DMS53 (cell line): ENCODE measurements around the gene GRM8.
"Not testable (repeated sequence)": the region's sequence is repeated elsewhere in the genome, so short reads cannot be mapped to it uniquely, and the experiment has no call there.

Experiments used
- DNase-seq: peaks from one replicate; lab custom pipeline; 2025; lab: John Stamatoyannopoulos, UW

Gene GRM8

DNA sequence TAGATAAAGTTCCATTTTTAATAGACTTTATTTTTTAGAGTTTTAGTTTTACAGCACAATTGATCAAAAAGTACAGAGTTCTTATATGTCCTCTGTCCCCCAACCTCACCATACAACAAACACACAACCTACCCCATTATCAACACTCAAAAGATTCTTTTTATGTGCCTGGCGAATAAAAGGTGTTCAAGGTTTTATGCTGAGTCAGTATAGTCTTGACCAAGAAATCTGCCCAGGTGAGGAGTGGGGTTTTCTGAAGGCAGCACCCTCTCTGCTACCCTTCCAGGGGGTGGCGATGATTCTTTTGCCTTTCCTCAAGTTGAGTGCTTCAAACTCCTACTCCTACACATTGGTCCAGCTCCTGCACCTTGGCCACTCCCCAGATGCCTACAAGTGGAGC, 222.9 kb downstream of the GRM8 start:
- DNase-seq, result no peak

GRCh38 chr7:127021857-127022256, 230.9 kb downstream of the GRM8 start:
- DNase-seq, result no peak

DNA sequence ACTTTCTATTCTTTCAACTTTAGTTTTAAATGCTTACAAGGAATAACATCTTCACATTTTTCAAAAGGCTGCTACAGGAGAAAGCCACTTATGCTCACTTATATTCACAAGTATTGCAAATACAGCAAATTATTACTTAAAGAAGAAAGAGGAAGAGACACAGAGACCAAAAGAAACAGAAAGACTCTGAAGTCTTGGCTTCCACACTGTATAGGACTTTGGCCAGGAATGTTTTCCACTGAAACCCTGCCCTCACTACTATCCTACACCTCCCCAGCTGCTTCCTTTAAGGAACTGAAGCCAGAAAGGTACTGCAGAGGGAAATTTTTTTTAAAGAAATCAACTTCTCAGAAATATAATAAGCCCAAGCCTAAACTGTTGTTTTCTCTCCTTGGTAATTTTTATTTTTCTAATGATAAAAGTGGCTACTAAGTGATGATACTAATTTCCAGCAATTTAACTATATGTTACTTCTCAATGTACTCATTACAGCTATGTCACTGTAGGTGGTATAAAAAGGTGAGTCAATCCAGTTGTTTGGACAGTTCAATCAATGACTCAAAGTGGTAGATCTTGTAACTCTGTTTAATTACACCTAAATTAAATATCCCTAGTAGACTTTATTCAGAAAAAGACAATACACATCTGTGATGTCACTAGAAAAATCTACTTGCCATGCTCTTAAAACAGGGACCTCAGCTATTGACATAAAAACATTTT, 231.6 kb downstream of the GRM8 start:
- DNase-seq, result peak; percentile 15

- DNase-seq, result no peak
Observed at GRCh38 chr7:127018889-127019288, 233.9 kb downstream of the GRM8 start.

GRCh38 chr7:127017196-127017595, 235.5 kb downstream of the GRM8 start:
- DNase-seq, result no peak

DNA sequence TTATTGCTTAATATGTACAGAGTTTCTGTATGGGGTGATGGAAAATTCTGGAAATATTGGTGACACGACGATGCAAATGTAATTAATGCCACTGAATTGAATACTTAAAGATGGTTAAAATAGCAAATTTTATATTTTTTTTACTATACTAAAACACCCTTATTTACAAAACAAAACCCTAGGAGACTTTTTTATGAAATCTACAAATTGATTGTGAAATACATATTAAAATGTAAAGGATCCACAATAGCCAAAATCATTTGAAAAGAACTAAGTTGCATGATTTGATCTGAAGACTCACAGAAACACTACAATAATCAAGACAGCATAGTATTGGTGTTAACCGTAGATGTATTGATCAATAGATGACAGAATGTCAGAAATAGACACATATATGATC, 252.0 kb downstream of the GRM8 start:
- no peak for DNase-seq

DNA sequence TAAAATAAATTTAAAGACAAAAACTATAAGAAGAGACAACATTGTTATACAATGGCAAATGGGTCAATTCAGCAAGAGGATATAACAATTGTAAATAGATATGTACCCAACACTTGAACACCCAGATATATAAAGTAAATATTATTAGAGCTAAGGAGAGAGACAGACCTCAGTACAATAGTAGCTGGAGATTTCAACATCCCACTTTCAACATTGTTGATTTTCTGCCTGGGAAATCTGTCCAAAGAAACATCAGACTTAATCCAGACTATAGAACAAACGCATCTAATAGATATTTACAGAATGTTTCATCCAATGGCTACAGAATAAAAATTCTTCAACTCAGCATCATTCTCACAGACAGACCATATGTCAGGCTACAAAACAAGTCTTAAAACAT, 256.1 kb downstream of the GRM8 start:
- DNase-seq, result peak; percentile 16

DNA sequence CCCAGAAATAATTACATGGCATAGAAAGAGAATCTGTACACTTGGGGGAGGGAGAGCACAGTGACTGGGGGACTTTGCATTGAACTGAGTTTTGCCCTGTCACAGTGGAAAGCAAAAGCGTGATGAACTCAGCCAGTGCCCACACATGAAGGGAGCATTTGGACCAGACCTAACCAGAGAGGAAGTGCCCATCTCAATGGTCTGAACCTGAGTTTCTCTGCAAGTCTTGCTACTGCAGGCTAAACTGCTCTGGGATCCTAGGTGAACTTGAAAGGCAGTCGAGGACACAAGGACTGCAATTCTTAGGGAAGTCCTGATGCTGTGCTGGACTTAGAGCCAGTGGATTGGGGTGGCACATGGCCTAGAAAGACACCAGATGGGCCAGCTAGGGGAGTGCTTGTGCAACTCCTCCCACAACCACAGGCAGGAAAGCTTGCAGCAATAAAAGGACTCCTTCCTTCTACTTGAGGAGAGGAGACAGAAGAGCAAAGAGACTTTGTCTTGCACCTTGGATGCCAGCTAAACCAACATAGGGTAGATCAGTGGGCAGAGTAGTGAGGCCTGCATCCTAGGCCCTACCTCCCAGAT, 259.0 kb downstream of the GRM8 start:
- peak; percentile 8 for DNase-seq

GRCh38 chr7:126988022-126988421, 264.7 kb downstream of the GRM8 start:
- no peak for DNase-seq

DNA sequence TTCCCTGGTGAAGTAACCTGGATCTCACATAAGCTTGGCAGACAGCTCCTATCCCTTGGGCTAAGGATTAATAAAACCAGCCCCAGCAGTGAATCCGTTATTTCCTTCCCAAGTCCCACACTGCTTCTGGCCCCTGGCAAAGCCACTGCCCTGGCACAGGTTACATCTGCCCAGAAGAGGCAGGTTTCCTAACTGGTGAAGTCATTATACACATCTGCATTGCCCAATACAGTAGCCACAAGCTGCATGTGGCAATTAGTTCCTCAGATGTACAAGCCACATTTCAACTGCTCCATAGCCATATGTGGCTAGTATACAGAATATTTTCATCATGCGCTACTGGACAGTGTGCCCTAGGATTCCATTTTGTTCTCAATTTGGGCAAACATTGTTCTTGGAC, 273.0 kb downstream of the GRM8 start:
- no peak for DNase-seq

DNA sequence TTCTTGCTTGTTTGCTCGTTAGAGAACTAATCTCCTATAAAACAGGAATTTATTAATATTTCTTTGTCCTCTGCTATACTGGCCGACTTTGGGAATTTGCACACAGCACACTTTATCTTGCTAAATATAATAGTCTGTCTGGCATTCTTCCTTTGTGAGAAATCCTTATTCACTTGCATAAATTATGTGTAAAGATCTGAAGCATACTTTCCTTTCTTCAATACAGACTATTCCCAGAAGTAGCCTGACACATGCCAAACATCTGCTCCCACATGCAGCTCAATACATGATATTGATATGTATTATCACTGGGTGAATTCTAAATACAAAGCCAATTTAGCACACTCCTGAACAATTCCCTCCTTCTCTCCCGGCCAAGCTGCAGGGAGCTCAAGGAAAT, 273.9 kb downstream of the GRM8 start:
- DNase-seq, result no peak

- no peak for DNase-seq
Observed at GRCh38 chr7:126973066-126973465, 279.7 kb downstream of the GRM8 start.

GRCh38 chr7:126972571-126972970, 280.2 kb downstream of the GRM8 start:
- DNase-seq, result no peak

DNA sequence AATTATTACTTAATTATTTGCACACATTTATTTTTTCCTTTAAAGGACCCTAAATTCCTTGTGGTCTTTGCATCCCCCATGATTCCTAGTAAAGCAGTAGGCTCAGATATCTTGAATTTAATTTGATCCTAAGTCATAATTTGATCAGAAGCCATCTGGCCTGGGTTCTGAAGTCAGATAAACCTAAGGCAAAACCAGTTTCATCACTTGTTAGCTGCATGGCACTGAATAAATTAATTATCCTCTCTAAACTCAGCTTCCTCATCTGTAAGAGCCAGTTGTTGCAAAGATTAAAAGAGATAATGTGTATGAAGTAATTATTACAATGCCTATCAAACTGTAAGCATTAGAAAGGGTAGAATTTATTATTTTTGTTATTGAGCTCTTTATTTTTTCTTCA, 293.1 kb downstream of the GRM8 start:
- DNase-seq, result no peak

- no peak for DNase-seq
Observed at GRCh38 chr7:126958367-126958766, 294.4 kb downstream of the GRM8 start.

- DNase-seq, result no peak
Observed at GRCh38 chr7:126957443-126957842, 295.3 kb downstream of the GRM8 start.

DNA sequence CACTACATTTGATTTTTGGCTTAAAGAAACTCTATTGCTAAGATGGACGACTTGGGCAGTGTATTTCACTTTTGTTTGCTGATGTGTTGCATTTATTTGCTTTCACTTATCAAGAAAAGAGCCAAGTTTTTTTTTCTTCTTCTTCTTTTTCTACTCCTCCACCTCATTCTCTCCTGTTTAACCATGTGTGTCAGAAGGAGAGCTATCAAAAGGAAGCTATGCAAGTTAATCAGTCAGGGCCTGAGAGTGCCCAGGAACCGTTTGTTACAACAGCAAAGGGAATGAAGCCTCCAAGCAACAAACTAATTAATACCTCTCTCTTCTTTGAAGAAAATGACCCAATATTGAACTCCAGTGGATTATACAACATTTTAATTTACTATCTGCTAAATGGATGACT, 299.3 kb downstream of the GRM8 start:
- no peak for DNase-seq

DNA sequence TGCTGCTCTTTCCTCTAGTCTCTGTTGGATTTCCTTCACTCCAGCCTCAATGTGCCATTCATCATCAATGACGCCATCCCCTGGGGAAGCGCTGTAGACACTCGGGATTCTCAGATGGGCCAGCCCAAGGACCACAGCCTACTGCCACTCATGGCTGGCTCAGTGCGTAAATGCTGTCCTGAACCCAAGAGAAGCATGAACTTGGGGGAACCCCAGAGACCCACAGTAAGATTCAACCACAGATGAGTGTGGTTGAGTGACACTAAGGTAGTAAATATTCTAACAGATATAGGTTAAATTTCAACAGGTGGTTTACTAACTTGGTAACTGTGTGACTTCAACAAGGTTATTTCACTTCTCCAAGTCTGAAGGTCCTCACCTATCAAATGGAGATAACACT, 304.1 kb downstream of the GRM8 start:
- no peak for DNase-seq

DNA sequence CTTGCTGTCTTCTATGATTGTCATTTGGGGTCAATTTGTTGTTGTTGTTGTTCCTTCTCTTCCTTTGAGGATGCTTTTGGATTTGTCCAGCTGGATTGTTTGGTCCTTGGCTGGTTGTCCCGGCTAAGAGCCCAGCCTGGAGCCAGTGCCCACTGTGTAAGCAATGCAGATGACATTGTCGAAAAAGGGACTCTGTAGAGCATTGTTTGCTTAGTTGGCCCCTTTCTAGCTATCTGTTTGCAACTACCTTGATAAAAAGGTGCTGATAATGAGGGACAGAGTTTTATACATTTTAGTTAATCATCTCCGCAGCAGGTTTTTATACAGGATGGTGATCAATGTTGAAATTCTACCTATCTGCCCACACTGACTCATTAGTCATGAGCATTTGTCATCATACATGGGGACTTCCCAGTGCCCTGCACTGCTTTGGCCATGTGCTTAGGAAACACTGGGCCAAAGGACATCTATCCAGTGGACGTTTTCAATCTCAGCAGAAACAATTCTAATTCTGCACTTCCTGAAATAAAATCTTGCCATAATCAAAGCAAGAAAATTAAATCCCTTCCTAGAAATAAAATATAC, 311.9 kb downstream of the GRM8 start:
- peak; percentile 12 for DNase-seq

DNA sequence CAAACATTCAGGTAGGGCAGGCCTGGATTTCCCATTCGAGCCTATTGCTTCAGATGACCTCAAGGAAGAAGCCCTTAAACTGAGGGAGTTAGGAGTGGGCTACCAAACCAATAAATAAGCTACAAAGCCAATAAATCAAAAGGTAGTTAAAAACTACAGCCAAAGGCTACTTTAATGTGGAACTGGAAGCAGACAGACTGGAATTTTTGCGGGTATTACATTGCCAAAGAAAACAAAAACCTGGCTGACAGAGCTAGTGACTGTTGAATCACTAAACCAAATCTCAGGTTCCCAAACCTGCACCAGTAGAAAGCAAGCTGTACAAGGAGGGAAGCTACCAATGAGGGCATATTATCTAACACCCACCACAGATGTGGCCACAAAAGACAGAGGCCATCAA, 315.6 kb downstream of the GRM8 start:
- DNase-seq, result no peak

DNA sequence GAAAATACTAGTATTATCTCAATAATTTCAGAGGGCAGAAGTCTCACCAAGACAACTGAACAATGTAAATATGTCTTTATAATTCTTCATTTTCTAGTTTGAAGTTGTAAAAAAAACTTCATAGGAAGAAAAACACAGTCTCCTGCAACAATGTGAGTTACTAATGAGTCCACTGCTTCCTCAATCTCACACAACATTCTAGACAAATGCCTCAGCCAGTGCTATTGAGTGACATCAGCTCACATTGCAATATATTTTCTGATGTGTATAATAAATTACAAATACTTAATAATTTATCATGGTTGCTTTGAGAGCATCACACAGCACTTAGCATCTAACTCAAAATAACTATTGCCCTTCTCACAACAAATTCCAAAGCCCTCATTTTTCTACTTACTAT, 321.2 kb downstream of the GRM8 start:
- DNase-seq, result no peak

- no peak for DNase-seq
Observed at GRCh38 chr7:126930166-126930565, 322.6 kb downstream of the GRM8 start.

- DNase-seq, result no peak
Observed at GRCh38 chr7:126924477-126924876, 328.3 kb downstream of the GRM8 start.

DNA sequence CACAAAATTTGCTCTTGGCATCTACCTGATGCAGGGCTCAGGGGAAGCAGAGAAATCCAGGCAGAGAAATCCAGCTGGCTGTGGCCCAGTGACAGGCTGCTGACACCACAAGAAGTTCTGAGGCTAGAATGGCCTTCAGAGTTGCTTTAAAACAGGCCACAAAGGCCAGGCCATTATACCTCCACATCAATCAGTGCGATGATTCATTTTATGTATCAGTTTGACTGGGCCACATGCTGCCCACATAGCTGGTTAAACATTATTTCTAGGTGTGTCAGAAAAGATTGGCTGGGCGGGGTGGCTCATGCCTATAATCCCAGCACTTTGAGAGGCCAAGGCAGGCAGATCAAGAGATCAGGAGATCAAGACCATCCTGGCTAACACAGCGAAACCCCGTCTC, 341.1 kb downstream of the GRM8 start:
- not testable (repeated sequence) for DNase-seq
